ENCODE results near the gene ZBTB38. TPM values are rescaled to one million over a fixed set of nuclear protein-coding genes. Genes with fewer than 3 reads are reported as not detected.

ZBTB38 gene
- total RNA-seq, 1 donor = 267 TPM

GRCh38 chr3:141415953-141416352, 47.6 kb downstream of the ZBTB38 start:
- no peak overlapping the region for H3K4me3 ChIP-seq (ENCODE audit: low read depth, low read length)
- TF ChIP-seq CTCF (IDR thresholded peaks at IDR 0.05; ENCODE audit: insufficient read depth, low read length) = no peak
- no peak for DNase-seq (ENCODE audit: low read depth)

Other genes starting within 250 kb of the ZBTB38 start
- gene PXYLP1, start 136.7 kb upstream of the ZBTB38 start, total RNA-seq (ENCODE audit: low replicate concordance) = 5.2 and 9.1 TPM in 2 replicates
- gene RASA2, start 118.5 kb downstream of the ZBTB38 start, total RNA-seq (ENCODE audit: low replicate concordance) = 25.6 and 28.9 TPM in 2 replicates